Transverse colon (tissue), 4 donors: ENCODE results near the gene MACROD1.

Experiments
- CTCF ChIP-seq, 5 experiments: fragments of 200-600 bp in 3 of 5; fragments of 450-650 bp in 2 of 5; sonication (generic) in 3 of 5; IDR thresholded peaks; 1 replicate in 2 of 5; 2 replicates in 3 of 5; pipeline ENCODE4 v1.5.1; 2016 to 2017; ENCODE audit warnings: antibody characterized with exemption in 5 of 5, inconsistent platforms in 3 of 5, mild to moderate bottlenecking in 2 of 5, moderate library complexity in 1 of 5
- EP300 ChIP-seq: sonication (generic); formaldehyde crosslinking; IDR thresholded peaks from one replicate; pipeline ENCODE4 v1.6.1; 2017; ENCODE audit warnings: antibody characterized with exemption, low read depth
- POLR2A ChIP-seq: fragments of 450-650 bp; IDR thresholded peaks from one replicate; pipeline ENCODE4 v1.6.1; 2016; ENCODE audit warnings: antibody characterized with exemption, mild to moderate bottlenecking, moderate library complexity
- POLR2AphosphoS5 ChIP-seq, 3 donors: sonication (generic); formaldehyde crosslinking; IDR thresholded peaks; one replicate each; pipeline ENCODE4 v1.6.1; 2016; ENCODE audit warnings: antibody characterized with exemption in 3 of 3

GRCh38 chr11:64029773-64030172, 136.1 kb downstream of the MACROD1 start:
- TF ChIP-seq POLR2A (no peak), CTCF (IDR thresholded peaks at IDR 0.05) (no peak), POLR2AphosphoS5 (IDR thresholded peaks at IDR 0.05) (no peak), EP300 (no peak)
